ENCODE data around the gene FGF7.
"Not testable (repeated sequence)": the region's sequence is repeated elsewhere in the genome, so short reads cannot be mapped to it uniquely, and the experiment has no call there.

GRCh38 chr15:49485401-49485800, 62.4 kb downstream of the FGF7 start:
- TF ChIP-seq CTCF (conservative IDR thresholded peaks at IDR 0.05); ZFX (IDR thresholded peaks at IDR 0.05): not testable (repeated sequence)
